HepG2 (cell line): ENCODE data around the gene STEAP2. TPM values are rescaled to one million over a fixed set of nuclear protein-coding genes. Genes with fewer than 3 reads are reported as not detected.
A peak's percentile ranks its signal among the peaks of the same experiment; 100 is the strongest.

Source experiments
- CEBPB ChIP-seq: IDR thresholded peaks from 2 replicates; pipeline ENCODE4 v1.6.1; 2011; ENCODE audit warnings: low read depth, low read length, improper control_type of control experiment, borderline replicate concordance
- FOXK2 ChIP-seq: fragments of 450-650 bp; IDR thresholded peaks from 2 replicates; pipeline ENCODE4 v1.6.1; 2016
- GABPA ChIP-seq, 2 experiments: IDR thresholded peaks; 2 replicates each; pipeline ENCODE4 v1.6.1; 2011 to 2016; ENCODE audit warnings: low read depth in 2 of 2, low read length in 1 of 2, missing biosample characterization in 1 of 2, missing genetic modification characterization in 1 of 2
- IKZF1 ChIP-seq: fragments of 450-650 bp; IDR thresholded peaks from 2 replicates; pipeline ENCODE4 v1.7.1; 2016
- MYNN ChIP-seq: sonication (generic); formaldehyde crosslinking; IDR thresholded peaks from 2 replicates; pipeline ENCODE4 v1.4.0; 2020; ENCODE audit warnings: mild to moderate bottlenecking, low read depth, missing genetic modification reagents
- POGK ChIP-seq: sonication (generic); formaldehyde crosslinking; conservative IDR thresholded peaks from 2 replicates; pipeline ENCODE4 v1.8.0; 2022; ENCODE audit warnings: mild to moderate bottlenecking, moderate library complexity, missing genetic modification reagents
- SOX5 ChIP-seq: IDR thresholded peaks from 2 replicates; pipeline ENCODE4 v1.6.1; 2016; ENCODE audit warnings: borderline replicate concordance
- SRY ChIP-seq: sonication (generic); formaldehyde crosslinking; IDR thresholded peaks from 2 replicates; pipeline ENCODE4 v1.8.0; 2022; ENCODE audit warnings: mild to moderate bottlenecking, missing genetic modification reagents
- ZNF12 ChIP-seq: sonication (generic); formaldehyde crosslinking; IDR thresholded peaks from 2 replicates; pipeline ENCODE4 v1.5.0; 2020; ENCODE audit warnings: missing genetic modification reagents
- ZNF337 ChIP-seq: sonication (generic); formaldehyde crosslinking; IDR thresholded peaks from 2 replicates; pipeline ENCODE4 v1.5.1; 2020; ENCODE audit warnings: missing genetic modification reagents, low read depth, mild to moderate bottlenecking, borderline replicate concordance
- ZNF441 ChIP-seq: sonication (generic); formaldehyde crosslinking; IDR thresholded peaks from 2 replicates; pipeline ENCODE4 v1.7.0; 2021; ENCODE audit warnings: missing genetic modification reagents, borderline replicate concordance
- ZNF572 ChIP-seq: sonication (generic); formaldehyde crosslinking; IDR thresholded peaks from 2 replicates; pipeline ENCODE4 v1.5.1; 2020; ENCODE audit warnings: mild to moderate bottlenecking, missing genetic modification reagents
- ZNF687 ChIP-seq: sonication (generic); formaldehyde crosslinking; IDR thresholded peaks from 2 replicates; pipeline ENCODE4 v1.5.1; 2020; ENCODE audit warnings: mild to moderate bottlenecking, missing genetic modification reagents, moderate library complexity
- ZNF768 ChIP-seq: sonication (generic); formaldehyde crosslinking; IDR thresholded peaks from 2 replicates; pipeline ENCODE4 v1.4.0; 2020; ENCODE audit warnings: missing genetic modification reagents
- ZNF772 ChIP-seq: sonication (generic); formaldehyde crosslinking; IDR thresholded peaks from 2 replicates; pipeline ENCODE4 v1.5.0; 2020; ENCODE audit warnings: mild to moderate bottlenecking, missing genetic modification reagents
- polyA plus RNA-seq, 8 experiments: library from polyadenylated mRNA; depleted of rRNA in 3 of 8; stranded (reverse) in 7 of 8; unstranded in 1 of 8; fragments of >200 nt; fragmentation: Illumina TruSeq in 4 of 8; extraction: Trizol in 4 of 8; gene quantifications; 2 replicates each; pipeline versions ENCODE4 v1.2.1 to v1.2.3, GENCODE V29; 2011 to 2016; ENCODE audit warnings: low read depth in 4 of 8, missing spikeins in 1 of 8, mixed read lengths in 1 of 8; ENCODE audit not compliant: insufficient read depth in 1 of 8
- total RNA-seq, 5 experiments: library from RNA; depleted of rRNA; stranded (reverse); fragments of >200 nt; fragmentation: Illumina TruSeq; extraction: Trizol; gene quantifications; 2 replicates each; pipeline ENCODE4 v1.2.3, GENCODE V29; 2016; ENCODE audit warnings: low read depth in 1 of 5
- TF ChIP-seq, protein P1 (sequence below): sonication (generic); formaldehyde crosslinking; IDR thresholded peaks from 2 replicates; pipeline ENCODE4 v1.4.0; 2020; ENCODE audit warnings: missing genetic modification reagents
- TF ChIP-seq, protein P2 (sequence below): sonication (generic); formaldehyde crosslinking; IDR thresholded peaks from 2 replicates; pipeline ENCODE4 v1.5.0; 2020; ENCODE audit warnings: missing genetic modification reagents, mild to moderate bottlenecking, borderline replicate concordance
- TF ChIP-seq, protein P3 (sequence below): sonication (generic); formaldehyde crosslinking; IDR thresholded peaks from 2 replicates; pipeline ENCODE4 v1.9.0; 2021; ENCODE audit warnings: missing genetic modification reagents, mild to moderate bottlenecking, borderline replicate concordance

The STEAP2 gene
- total and polyA plus RNA-seq, 2 of the 13 experiments (the other 11 are each of a cell fraction or from before 2014, with no cell fraction given): 4.3 to 4.4 TPM

- TF ChIP-seq, protein P1, sequence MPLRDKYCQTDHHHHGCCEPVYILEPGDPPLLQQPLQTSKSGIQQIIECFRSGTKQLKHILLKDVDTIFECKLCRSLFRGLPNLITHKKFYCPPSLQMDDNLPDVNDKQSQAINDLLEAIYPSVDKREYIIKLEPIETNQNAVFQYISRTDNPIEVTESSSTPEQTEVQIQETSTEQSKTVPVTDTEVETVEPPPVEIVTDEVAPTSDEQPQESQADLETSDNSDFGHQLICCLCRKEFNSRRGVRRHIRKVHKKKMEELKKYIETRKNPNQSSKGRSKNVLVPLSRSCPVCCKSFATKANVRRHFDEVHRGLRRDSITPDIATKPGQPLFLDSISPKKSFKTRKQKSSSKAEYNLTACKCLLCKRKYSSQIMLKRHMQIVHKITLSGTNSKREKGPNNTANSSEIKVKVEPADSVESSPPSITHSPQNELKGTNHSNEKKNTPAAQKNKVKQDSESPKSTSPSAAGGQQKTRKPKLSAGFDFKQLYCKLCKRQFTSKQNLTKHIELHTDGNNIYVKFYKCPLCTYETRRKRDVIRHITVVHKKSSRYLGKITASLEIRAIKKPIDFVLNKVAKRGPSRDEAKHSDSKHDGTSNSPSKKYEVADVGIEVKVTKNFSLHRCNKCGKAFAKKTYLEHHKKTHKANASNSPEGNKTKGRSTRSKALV (CRISPR knock-in tag): no peak
- TF ChIP-seq FOXK2: no peak; the same call in 1 of the 2 replicates
- no peak for TF ChIP-seq MYNN (CRISPR knock-in tag)
- TF ChIP-seq ZNF772: no peak
- TF ChIP-seq ZNF768 (CRISPR knock-in tag): peak; percentile 52
- no peak for TF ChIP-seq ZNF572 (CRISPR knock-in tag)
- no peak; the same call in 1 of the 2 replicates for TF ChIP-seq POGK
- TF ChIP-seq ZNF441 (CRISPR knock-in tag): no peak; the same call in 1 of the 2 replicates
- no peak for TF ChIP-seq IKZF1
- peak; percentile 93; the same call in 1 of the 2 replicates for TF ChIP-seq SRY (CRISPR knock-in tag)
- TF ChIP-seq, protein P2, sequence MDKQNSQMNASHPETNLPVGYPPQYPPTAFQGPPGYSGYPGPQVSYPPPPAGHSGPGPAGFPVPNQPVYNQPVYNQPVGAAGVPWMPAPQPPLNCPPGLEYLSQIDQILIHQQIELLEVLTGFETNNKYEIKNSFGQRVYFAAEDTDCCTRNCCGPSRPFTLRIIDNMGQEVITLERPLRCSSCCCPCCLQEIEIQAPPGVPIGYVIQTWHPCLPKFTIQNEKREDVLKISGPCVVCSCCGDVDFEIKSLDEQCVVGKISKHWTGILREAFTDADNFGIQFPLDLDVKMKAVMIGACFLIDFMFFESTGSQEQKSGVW (CRISPR knock-in tag): no peak; the same call in 1 of the 2 replicates
- TF ChIP-seq ZNF687 (CRISPR knock-in tag): peak; percentile 89
- peak; percentile 49; the same call in 1 of the 2 replicates for TF ChIP-seq SOX5 (CRISPR knock-in tag)
- peak; percentile 13; the same call in 1 of the 2 replicates for TF ChIP-seq ZNF12 (CRISPR knock-in tag)
- TF ChIP-seq ZNF337 (CRISPR knock-in tag): no peak
- TF ChIP-seq, protein P3, sequence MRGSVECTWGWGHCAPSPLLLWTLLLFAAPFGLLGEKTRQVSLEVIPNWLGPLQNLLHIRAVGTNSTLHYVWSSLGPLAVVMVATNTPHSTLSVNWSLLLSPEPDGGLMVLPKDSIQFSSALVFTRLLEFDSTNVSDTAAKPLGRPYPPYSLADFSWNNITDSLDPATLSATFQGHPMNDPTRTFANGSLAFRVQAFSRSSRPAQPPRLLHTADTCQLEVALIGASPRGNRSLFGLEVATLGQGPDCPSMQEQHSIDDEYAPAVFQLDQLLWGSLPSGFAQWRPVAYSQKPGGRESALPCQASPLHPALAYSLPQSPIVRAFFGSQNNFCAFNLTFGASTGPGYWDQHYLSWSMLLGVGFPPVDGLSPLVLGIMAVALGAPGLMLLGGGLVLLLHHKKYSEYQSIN (CRISPR knock-in tag): no peak
- TF ChIP-seq CEBPB: no peak
- TF ChIP-seq GABPA (IDR thresholded peaks at IDR 0.05; ENCODE audit: low read depth, low read length): no peak
- TF ChIP-seq GABPA (CRISPR knock-in tag; IDR thresholded peaks at IDR 0.05; ENCODE audit: low read depth): no peak
Measured at GRCh38 chr7:90244909-90245851, 33.6 kb downstream of the STEAP2 start, which contains the start of gene CFAP69 (continued).
